Stomach (tissue), 4 donors: Measurements from ENCODE around the gene GMDS.

Experiments
- CTCF ChIP-seq, 7 experiments: fragments of 450-650 bp in 4 of 7; fragments of 200-600 bp in 3 of 7; sonication (generic) in 3 of 7; IDR thresholded peaks; one replicate each; pipeline ENCODE4 v1.5.1; 2016 to 2019; ENCODE audit warnings: antibody characterized with exemption in 7 of 7, control low read depth in 2 of 7, mild to moderate bottlenecking in 1 of 7
- EP300 ChIP-seq: sonication (generic); formaldehyde crosslinking; IDR thresholded peaks from one replicate; pipeline ENCODE4 v1.6.1; 2017; ENCODE audit warnings: antibody characterized with exemption
- POLR2A ChIP-seq, 4 donors: fragments of 450-650 bp; IDR thresholded peaks; one replicate each; pipeline ENCODE4 v1.6.1; 2016; ENCODE audit warnings: antibody characterized with exemption in 4 of 4, control low read depth in 2 of 4, mild to moderate bottlenecking in 1 of 4, moderate library complexity in 1 of 4
- POLR2AphosphoS5 ChIP-seq, 3 donors: sonication (generic); formaldehyde crosslinking; IDR thresholded peaks; one replicate each; pipeline ENCODE4 v1.6.1; 2016; ENCODE audit warnings: antibody characterized with exemption in 3 of 3

GRCh38 chr6:2029130-2029794 lies 216.1 kb downstream of the GMDS start:
- TF ChIP-seq CTCF (IDR thresholded peaks at IDR 0.05): no peak
- no peak for TF ChIP-seq EP300
- TF ChIP-seq POLR2A (IDR thresholded peaks at IDR 0.05): no peak
- TF ChIP-seq POLR2AphosphoS5 (IDR thresholded peaks at IDR 0.05): no peak
